Upper lobe of right lung (tissue), 1 donor: ENCODE data around the gene LAMTOR5. TPM values are rescaled to one million over a fixed set of nuclear protein-coding genes. Genes with fewer than 3 reads are reported as not detected.
"Not testable (repeated sequence)": the region's sequence is repeated elsewhere in the genome, so short reads cannot be mapped to it uniquely, and the experiment has no call there.

Experiments
- ATAC-seq: fragments of 200-7000 bp; cut with Tn5 transposase; one replicate; pipeline ENCODE4 v1.9.1; 2020; ENCODE audit warnings: mild to moderate bottlenecking, moderate library complexity
- DNase-seq: peaks from one replicate; pipeline ENCODE4 v3.0.0-alpha.2; 2020
- H3K27ac ChIP-seq: fragments of 200-600 bp; one replicate; pipeline ENCODE4 v1.8.0; 2022
- H3K27me3 ChIP-seq: fragments of 200-600 bp; one replicate; pipeline ENCODE4 v1.8.0; 2022; ENCODE audit warnings: mild to moderate bottlenecking
- H3K36me3 ChIP-seq: fragments of 200-600 bp; one replicate; pipeline ENCODE4 v1.8.0; 2022
- H3K4me1 ChIP-seq: fragments of 200-600 bp; one replicate; pipeline ENCODE4 v1.8.0; 2022
- H3K4me3 ChIP-seq: fragments of 200-600 bp; one replicate; pipeline ENCODE4 v1.8.0; 2022; ENCODE audit warnings: mild to moderate bottlenecking
- H3K9me3 ChIP-seq: fragments of 200-600 bp; one replicate; pipeline ENCODE4 v1.8.0; 2022
- CTCF ChIP-seq: fragments of 200-600 bp; IDR thresholded peaks from one replicate; pipeline ENCODE4 v1.8.0; 2022; ENCODE audit warnings: antibody characterized with exemption
- intact Hi-C: fragments of 100-400 bp; cut with DNase I; formaldehyde crosslinking; loops from one replicate; pipeline ENCODE4 v1.11.0; 2022
- total RNA-seq: library from RNA; stranded (reverse); fragmentation: NEBNext Ultra II Directional; extraction: Animal tissue kit (Norgen Biotek cat#: 25700); gene quantifications from one replicate; pipeline ENCODE4 v1.2.1, GENCODE V29; 2021
- donor health status: DM: no; HTN: yes; CAD: no; lungs with severe emphysema.

LAMTOR5 gene
- total RNA-seq, 1 donor from 2014 or later, result 110 TPM

DNA sequence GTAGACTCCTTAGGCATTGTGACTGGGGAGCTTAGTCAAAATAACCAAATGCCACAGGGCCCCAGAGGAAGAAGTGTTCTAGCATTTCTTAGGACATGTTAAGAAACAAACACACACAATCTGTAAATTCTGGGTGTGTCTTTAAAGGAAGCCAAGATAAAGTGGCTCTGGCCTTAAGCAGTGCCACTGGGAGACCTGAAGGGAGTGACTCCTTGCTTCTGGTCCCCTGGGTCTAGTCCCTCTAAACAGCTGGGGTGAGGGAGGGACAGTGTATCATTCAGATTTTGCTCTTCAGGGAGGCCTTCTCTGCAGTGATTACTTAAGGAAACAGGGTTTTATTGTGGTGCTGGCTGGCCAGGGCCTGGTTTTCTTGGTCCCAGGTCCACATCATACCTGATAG is 34.4 kb upstream of the LAMTOR5 start:
- Histone ChIP-seq H3K9me3 (no peaks in the 10 kb centered on the region), H3K4me1 (peaks cover 12% of the 10 kb centered on the region), H3K4me3 (no peak overlapping the region), H3K27me3 (no peaks in the 10 kb centered on the region), H3K27ac (peak overlapping the region; percentile 63), H3K36me3 (no peaks in the 10 kb centered on the region)
- no peak for DNase-seq
- intact Hi-C loops, result no loop called here
- no peak for TF ChIP-seq CTCF
- no peak for ATAC-seq

GRCh38 chr1:110440877-110441276 is 33.4 kb upstream of the LAMTOR5 start:
- DNase-seq, result peak; percentile 81
- intact Hi-C loops, result no loop called here
- no peak overlapping the region for H3K4me3 ChIP-seq

GRCh38 chr1:110439873-110440272 is 32.4 kb upstream of the LAMTOR5 start:
- H3K27me3 ChIP-seq, intact Hi-C loops, H3K27ac ChIP-seq, H3K4me3 ChIP-seq, H3K9me3 ChIP-seq, ATAC-seq, H3K36me3 ChIP-seq, DNase-seq: not testable (repeated sequence)
- H3K4me1 ChIP-seq, result peaks cover 12% of the 10 kb centered on the region

More at GRCh38 chr1:110440877-110441276, 33.4 kb upstream of the LAMTOR5 start:
- Histone ChIP-seq H3K27ac (peak overlapping the region; percentile 63), H3K9me3 (no peaks in the 10 kb centered on the region), H3K4me1 (peaks cover 12% of the 10 kb centered on the region), H3K27me3 (no peaks in the 10 kb centered on the region), H3K36me3 (no peaks in the 10 kb centered on the region)
- TF ChIP-seq CTCF, result no peak
- ATAC-seq, result peak; percentile 86

- TF ChIP-seq CTCF, result no peak
- Histone ChIP-seq H3K27ac (no peak overlapping the region), H3K27me3 (no peaks in the 10 kb centered on the region), H3K9me3 (no peaks in the 10 kb centered on the region), H3K36me3 (no peaks in the 10 kb centered on the region), H3K4me1 (peaks cover 18% of the 10 kb centered on the region), H3K4me3 (no peak overlapping the region)
- intact Hi-C loops, result no loop called here
- no peak for DNase-seq
- no peak for ATAC-seq
Observed at GRCh38 chr1:110438893-110439292, 31.4 kb upstream of the LAMTOR5 start.

DNA sequence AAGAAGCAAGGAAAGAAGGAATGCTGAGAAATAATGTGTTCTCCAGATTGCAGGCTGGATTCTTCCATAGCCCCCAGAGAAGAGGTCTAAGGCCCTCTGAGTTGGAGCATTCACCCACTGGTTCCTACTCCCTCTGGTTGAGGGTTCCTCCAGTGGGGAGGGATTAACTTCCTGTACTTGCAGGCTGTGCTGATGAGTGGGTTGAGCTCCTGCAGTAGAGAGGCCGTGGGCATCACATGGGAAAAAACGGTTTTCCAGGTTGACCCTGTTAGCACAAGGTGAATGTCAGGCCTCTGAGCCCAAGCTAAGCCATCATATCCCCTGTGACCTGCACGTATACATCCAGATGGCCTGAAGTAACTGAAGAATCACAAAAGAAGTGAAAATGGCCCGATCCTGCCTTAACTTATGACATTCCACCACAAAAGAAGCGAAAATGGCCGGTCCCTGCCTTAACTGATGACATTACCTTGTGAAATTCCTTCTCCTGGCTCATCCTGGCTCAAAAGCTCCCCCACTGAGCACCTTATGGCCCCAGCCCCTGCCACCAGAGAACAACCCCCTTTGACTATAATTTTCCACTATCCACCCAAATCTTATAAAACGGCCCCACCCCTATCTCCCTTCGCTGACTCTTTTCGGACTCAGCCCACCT is 30.3 kb upstream of the LAMTOR5 start:
- peaks cover 26% of the 10 kb centered on the region for H3K4me1 ChIP-seq
- H3K9me3 ChIP-seq, intact Hi-C loops, H3K27me3 ChIP-seq, DNase-seq, ATAC-seq, H3K4me3 ChIP-seq, H3K36me3 ChIP-seq, H3K27ac ChIP-seq: not testable (repeated sequence)

DNA sequence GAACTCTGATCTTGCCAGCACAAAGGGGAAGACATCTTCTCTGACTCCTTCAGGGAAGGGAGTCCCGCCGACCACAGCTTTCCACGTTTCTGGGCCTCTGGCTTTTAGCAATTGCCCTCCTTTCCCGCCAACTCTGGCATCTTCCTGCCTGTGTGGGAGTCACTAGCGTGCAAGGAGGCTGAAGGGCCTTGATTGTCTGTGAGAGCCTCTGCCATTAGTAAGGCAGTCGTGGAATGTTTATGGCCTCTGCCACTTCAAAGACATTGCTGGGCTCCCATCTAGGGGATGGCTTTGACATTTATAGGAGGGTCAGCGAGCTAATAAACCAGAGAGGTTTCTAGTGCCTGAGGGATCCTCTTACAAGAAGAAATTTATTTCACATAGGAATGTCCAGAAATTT is 29.1 kb upstream of the LAMTOR5 start:
- intact Hi-C loops, result no loop called here
- no peak overlapping the region for H3K27ac ChIP-seq
- DNase-seq (no peak), ATAC-seq (no peak)
- H3K9me3 ChIP-seq, result no peaks in the 10 kb centered on the region
- no peak for TF ChIP-seq CTCF
- no peak overlapping the region for H3K4me3 ChIP-seq
- H3K4me1 ChIP-seq, result peaks cover 26% of the 10 kb centered on the region
- H3K36me3 ChIP-seq, result no peaks in the 10 kb centered on the region
- H3K27me3 ChIP-seq, result no peaks in the 10 kb centered on the region

- intact Hi-C loops, result no loop called here
- no peak for TF ChIP-seq CTCF
- no peak for ATAC-seq
Observed at GRCh38 chr1:110434946-110435345, 27.5 kb upstream of the LAMTOR5 start.

More at GRCh38 chr1:110434946-110435345, 27.5 kb upstream of the LAMTOR5 start:
- Histone ChIP-seq H3K4me3 (no peak overlapping the region), H3K9me3 (no peaks in the 10 kb centered on the region), H3K36me3 (no peaks in the 10 kb centered on the region), H3K27me3 (no peaks in the 10 kb centered on the region), H3K4me1 (peaks cover 14% of the 10 kb centered on the region), H3K27ac (no peak overlapping the region)
- DNase-seq, result no peak
